ENCODE measurements around the gene WDR20. TPM values are rescaled to one million over a fixed set of nuclear protein-coding genes. Genes with fewer than 3 reads are reported as not detected.

WDR20 gene
- total RNA-seq, 4 donors from 2014 or later, result 27.6 to 36.7 (median 33.6) TPM

GRCh38 chr14:102195446-102195845 lies 55.7 kb downstream of the WDR20 start:
- no peaks in the 10 kb centered on the region for H3K27me3 ChIP-seq
- H3K36me3 ChIP-seq, result peaks cover 0 to 35% (median 0%) of the 10 kb centered on the region in 3 donors

GRCh38 chr14:102196039-102196901 lies 56.6 kb downstream of the WDR20 start:
- H3K36me3 ChIP-seq, result peaks cover 0 to 35% (median 0%) of the 10 kb centered on the region in 3 donors
- no peak for DNase-seq

More at GRCh38 chr14:102195446-102195845, 55.7 kb downstream of the WDR20 start:
- Histone ChIP-seq H3K27ac (no peak overlapping the region), H3K4me1 (peaks cover 0 to 8% (median 0%) of the 10 kb centered on the region in 4 donors), H3K4me3 (no peak overlapping the region), H3K9me3 (no peaks in the 10 kb centered on the region)
- no peak for TF ChIP-seq POLR2A (IDR thresholded peaks at IDR 0.05)
- TF ChIP-seq CTCF (IDR thresholded peaks at IDR 0.05), result no peak
- DNase-seq, result no peak

GRCh38 chr14:102196902-102197230 lies 57.2 kb downstream of the WDR20 start:
- peaks cover 0 to 35% (median 0%) of the 10 kb centered on the region in 3 donors for H3K36me3 ChIP-seq
- H3K4me3 ChIP-seq, result no peak overlapping the region
- H3K27ac ChIP-seq, result no peak overlapping the region
- no peak for DNase-seq
- no peaks in the 10 kb centered on the region for H3K27me3 ChIP-seq
- no peak for TF ChIP-seq POLR2A (IDR thresholded peaks at IDR 0.05)
- TF ChIP-seq CTCF (IDR thresholded peaks at IDR 0.05), result no peak
- H3K4me1 ChIP-seq, result peaks cover 0 to 8% (median 0%) of the 10 kb centered on the region in 4 donors
- H3K9me3 ChIP-seq, result no peaks in the 10 kb centered on the region

More at GRCh38 chr14:102196039-102196901, 56.6 kb downstream of the WDR20 start:
- TF ChIP-seq CTCF (IDR thresholded peaks at IDR 0.05), result no peak
- no peak for TF ChIP-seq POLR2A (IDR thresholded peaks at IDR 0.05)
- no peak overlapping the region for H3K4me3 ChIP-seq
- H3K9me3 ChIP-seq, result no peaks in the 10 kb centered on the region
- no peak overlapping the region for H3K27ac ChIP-seq
- peaks cover 0 to 8% (median 0%) of the 10 kb centered on the region in 4 donors for H3K4me1 ChIP-seq
- no peaks in the 10 kb centered on the region for H3K27me3 ChIP-seq

GRCh38 chr14:102197317-102197853 lies 57.7 kb downstream of the WDR20 start:
- TF ChIP-seq POLR2A (IDR thresholded peaks at IDR 0.05) (no peak), CTCF (IDR thresholded peaks at IDR 0.05) (no peak)
- peaks cover 0 to 8% (median 0%) of the 10 kb centered on the region in 4 donors for H3K4me1 ChIP-seq
- H3K27ac ChIP-seq, result no peak overlapping the region
- no peak for DNase-seq
- peaks cover 0 to 35% (median 0%) of the 10 kb centered on the region in 3 donors for H3K36me3 ChIP-seq
- H3K27me3 ChIP-seq, result no peaks in the 10 kb centered on the region
- H3K9me3 ChIP-seq, result no peaks in the 10 kb centered on the region
- H3K4me3 ChIP-seq, result no peak overlapping the region

GRCh38 chr14:102200690-102201352 lies 61.1 kb downstream of the WDR20 start:
- H3K36me3 ChIP-seq, result peaks cover 0 to 66% (median 0%) of the 10 kb centered on the region in 3 donors
- H3K27me3 ChIP-seq, result no peaks in the 10 kb centered on the region
- H3K9me3 ChIP-seq, result no peaks in the 10 kb centered on the region
- peaks cover 0 to 8% (median 0%) of the 10 kb centered on the region in 4 donors for H3K4me1 ChIP-seq
- no peak overlapping the region for H3K4me3 ChIP-seq
- no peak for DNase-seq
- no peak for TF ChIP-seq CTCF (IDR thresholded peaks at IDR 0.05)
- no peak for TF ChIP-seq POLR2A (IDR thresholded peaks at IDR 0.05)
- no peak overlapping the region for H3K27ac ChIP-seq

All from Peyer's patch (tissue), 4 donors.